Measurements from ENCODE around the gene KCTD7. TPM values are rescaled to one million over a fixed set of nuclear protein-coding genes. Genes with fewer than 3 reads are reported as not detected.
"Not testable (repeated sequence)": the region's sequence is repeated elsewhere in the genome, so short reads cannot be mapped to it uniquely, and the experiment has no call there.

KCTD7 gene
- total RNA-seq, 1 donor = 14.8 TPM

DNA sequence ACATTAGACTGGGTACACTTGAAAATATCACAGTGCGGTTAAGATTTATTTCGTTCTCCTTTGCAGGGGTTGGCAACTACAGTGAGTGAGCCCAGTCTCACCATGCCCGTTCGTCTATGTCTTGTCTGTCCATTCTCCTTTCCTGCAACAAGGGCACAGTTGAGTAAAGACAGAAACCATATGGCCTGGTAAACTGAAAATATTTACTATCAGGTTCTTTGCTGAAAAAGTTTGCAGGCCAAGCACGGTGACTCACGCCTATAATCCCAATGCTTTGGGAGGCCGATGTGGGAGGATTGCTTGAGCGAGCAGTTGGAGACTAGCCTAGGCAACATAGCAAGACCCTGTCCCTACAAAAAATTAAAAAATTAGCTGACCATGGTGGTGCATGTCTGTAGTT, 11.4 kb upstream of the KCTD7 start:
- no peaks in the 10 kb centered on the region for H3K9me3 ChIP-seq (ENCODE audit: low read depth, low read length)
- no peaks in the 10 kb centered on the region for H3K4me1 ChIP-seq (ENCODE audit: insufficient read depth, low read length)
- no peak overlapping the region for H3K4me2 ChIP-seq (ENCODE audit: insufficient read depth, low read length)
- H3K79me2 ChIP-seq (ENCODE audit: insufficient read depth, low read length) = no peaks in the 10 kb centered on the region
- H3K27me3 ChIP-seq (ENCODE audit: insufficient read depth, low read length) = no peaks in the 10 kb centered on the region
- TF ChIP-seq, protein P1, sequence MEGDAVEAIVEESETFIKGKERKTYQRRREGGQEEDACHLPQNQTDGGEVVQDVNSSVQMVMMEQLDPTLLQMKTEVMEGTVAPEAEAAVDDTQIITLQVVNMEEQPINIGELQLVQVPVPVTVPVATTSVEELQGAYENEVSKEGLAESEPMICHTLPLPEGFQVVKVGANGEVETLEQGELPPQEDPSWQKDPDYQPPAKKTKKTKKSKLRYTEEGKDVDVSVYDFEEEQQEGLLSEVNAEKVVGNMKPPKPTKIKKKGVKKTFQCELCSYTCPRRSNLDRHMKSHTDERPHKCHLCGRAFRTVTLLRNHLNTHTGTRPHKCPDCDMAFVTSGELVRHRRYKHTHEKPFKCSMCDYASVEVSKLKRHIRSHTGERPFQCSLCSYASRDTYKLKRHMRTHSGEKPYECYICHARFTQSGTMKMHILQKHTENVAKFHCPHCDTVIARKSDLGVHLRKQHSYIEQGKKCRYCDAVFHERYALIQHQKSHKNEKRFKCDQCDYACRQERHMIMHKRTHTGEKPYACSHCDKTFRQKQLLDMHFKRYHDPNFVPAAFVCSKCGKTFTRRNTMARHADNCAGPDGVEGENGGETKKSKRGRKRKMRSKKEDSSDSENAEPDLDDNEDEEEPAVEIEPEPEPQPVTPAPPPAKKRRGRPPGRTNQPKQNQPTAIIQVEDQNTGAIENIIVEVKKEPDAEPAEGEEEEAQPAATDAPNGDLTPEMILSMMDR (IDR thresholded peaks at IDR 0.05; ENCODE audit: extremely low read depth, low read depth, low read length) = no peak
- H3K27ac ChIP-seq (ENCODE audit: low read depth, low read length) = no peak overlapping the region
- DNase-seq (ENCODE audit: insufficient read length, low spot score, missing footprints) = no peak
- no peaks in the 10 kb centered on the region for H4K20me1 ChIP-seq (ENCODE audit: insufficient read depth, low read length)
- no peak overlapping the region for H2AFZ ChIP-seq (ENCODE audit: low read length)
- H3K4me3 ChIP-seq (ENCODE audit: insufficient read depth, low read length) = no peak overlapping the region
- no peaks in the 10 kb centered on the region for H3K36me3 ChIP-seq (ENCODE audit: insufficient read depth, low read length)

DNA sequence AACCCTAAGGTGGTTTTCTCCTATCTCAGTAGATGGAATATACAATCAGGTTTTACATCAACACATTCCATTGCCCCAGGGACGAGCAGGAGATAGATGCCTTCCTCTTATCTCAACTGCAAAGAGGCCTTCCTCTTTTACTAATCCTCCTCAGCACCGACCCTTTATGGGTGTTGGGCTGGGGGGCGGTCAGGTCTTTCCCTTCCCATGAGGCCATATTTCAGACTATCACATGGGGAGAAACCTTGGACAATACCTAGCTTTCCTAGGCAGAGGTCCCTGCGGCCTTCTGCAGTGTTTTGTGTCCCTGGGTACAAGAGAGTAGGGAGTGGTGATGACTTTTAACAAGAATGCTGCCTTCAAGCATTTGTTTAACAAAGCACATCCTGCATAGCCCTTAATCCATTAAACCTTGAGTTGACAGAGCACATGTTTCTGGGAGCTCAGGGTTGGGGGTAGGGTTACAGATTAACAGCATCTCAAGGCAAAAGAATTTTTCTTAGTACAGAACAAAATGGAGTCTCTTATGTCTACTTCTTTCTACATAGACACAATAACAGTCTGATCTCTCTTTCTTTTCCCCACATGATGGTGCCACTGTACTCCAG, 9.2 kb upstream of the KCTD7 start:
- not testable (repeated sequence) for H3K4me2 ChIP-seq (ENCODE audit: insufficient read depth, low read length); H3K79me2 ChIP-seq (ENCODE audit: insufficient read depth, low read length); H3K4me1 ChIP-seq (ENCODE audit: insufficient read depth, low read length); H3K27ac ChIP-seq (ENCODE audit: low read depth, low read length); H3K27me3 ChIP-seq (ENCODE audit: insufficient read depth, low read length); H3K36me3 ChIP-seq (ENCODE audit: insufficient read depth, low read length); H2AFZ ChIP-seq (ENCODE audit: low read length); H3K4me3 ChIP-seq (ENCODE audit: insufficient read depth, low read length); H3K9me3 ChIP-seq (ENCODE audit: low read depth, low read length); DNase-seq (ENCODE audit: insufficient read length, low spot score, missing footprints); H4K20me1 ChIP-seq (ENCODE audit: insufficient read depth, low read length)

DNA sequence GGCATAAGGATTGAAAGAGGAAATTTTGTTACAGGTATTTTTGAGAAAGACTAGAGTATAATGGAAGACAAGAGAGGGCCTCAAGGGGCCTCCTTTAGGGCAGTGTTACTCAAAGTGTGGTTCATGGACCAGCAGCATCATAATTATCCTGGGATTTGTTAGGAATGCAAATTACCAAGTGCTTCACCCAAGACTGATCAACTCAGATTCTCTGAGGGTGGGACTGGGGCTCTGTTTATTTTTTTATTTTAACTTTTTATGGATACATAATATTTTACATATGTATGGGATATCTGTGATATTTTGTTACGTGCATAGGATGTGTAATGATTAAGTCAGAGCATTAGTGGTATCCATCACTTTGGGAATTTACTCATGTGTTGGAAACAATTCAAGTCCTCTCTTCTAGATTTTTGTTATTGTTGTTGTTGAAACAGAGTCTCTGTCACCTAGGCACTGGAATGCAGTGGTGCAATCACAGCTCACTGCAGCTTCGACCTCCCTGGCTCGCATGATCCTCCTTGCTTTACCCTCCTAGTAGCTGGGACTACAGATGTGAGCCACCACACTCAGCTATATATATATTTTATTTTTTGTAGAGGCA, 2.2 kb upstream of the KCTD7 start:
- Histone ChIP-seq H3K4me2 (ENCODE audit: insufficient read depth, low read length) (no peak overlapping the region), H4K20me1 (ENCODE audit: insufficient read depth, low read length) (no peaks in the 10 kb centered on the region), H3K9me3 (ENCODE audit: low read depth, low read length) (no peaks in the 10 kb centered on the region), H3K79me2 (ENCODE audit: insufficient read depth, low read length) (peaks cover 22% of the 10 kb centered on the region), H2AFZ (ENCODE audit: low read length) (no peak overlapping the region), H3K36me3 (ENCODE audit: insufficient read depth, low read length) (peaks cover 3% of the 10 kb centered on the region), H3K4me3 (ENCODE audit: insufficient read depth, low read length) (no peak overlapping the region), H3K27ac (ENCODE audit: low read depth, low read length) (peak overlapping the region; percentile 42), H3K27me3 (ENCODE audit: insufficient read depth, low read length) (no peaks in the 10 kb centered on the region), H3K4me1 (ENCODE audit: insufficient read depth, low read length) (peaks cover 28% of the 10 kb centered on the region)
- DNase-seq (ENCODE audit: insufficient read length, low spot score, missing footprints) = peak; percentile 58
- TF ChIP-seq, protein P1 (IDR thresholded peaks at IDR 0.05; ENCODE audit: extremely low read depth, low read depth, low read length) = no peak

GRCh38 chr7:66627151-66627681, 1.5 kb upstream of the KCTD7 start:
- TF ChIP-seq, protein P1 (IDR thresholded peaks at IDR 0.05; ENCODE audit: extremely low read depth, low read depth, low read length) = no peak
- no peak overlapping the region for H3K4me3 ChIP-seq (ENCODE audit: insufficient read depth, low read length)
- H2AFZ ChIP-seq (ENCODE audit: low read length) = peak overlapping the region; percentile 76
- peaks cover 3% of the 10 kb centered on the region for H3K36me3 ChIP-seq (ENCODE audit: insufficient read depth, low read length)
- H3K4me2 ChIP-seq (ENCODE audit: insufficient read depth, low read length) = peak overlapping the region; percentile 28
- H3K27me3 ChIP-seq (ENCODE audit: insufficient read depth, low read length) = no peaks in the 10 kb centered on the region
- H3K27ac ChIP-seq (ENCODE audit: low read depth, low read length) = peak overlapping the region; percentile 42
- peak; percentile 49 for DNase-seq (ENCODE audit: insufficient read length, low spot score, missing footprints)
- H4K20me1 ChIP-seq (ENCODE audit: insufficient read depth, low read length) = no peaks in the 10 kb centered on the region
- peaks cover 30% of the 10 kb centered on the region for H3K79me2 ChIP-seq (ENCODE audit: insufficient read depth, low read length)
- no peaks in the 10 kb centered on the region for H3K9me3 ChIP-seq (ENCODE audit: low read depth, low read length)
- H3K4me1 ChIP-seq (ENCODE audit: insufficient read depth, low read length) = peaks cover 32% of the 10 kb centered on the region

Measured in osteoblast (primary cell).